ENCODE results near the gene BCL11A.

BCL11A gene

DNA sequence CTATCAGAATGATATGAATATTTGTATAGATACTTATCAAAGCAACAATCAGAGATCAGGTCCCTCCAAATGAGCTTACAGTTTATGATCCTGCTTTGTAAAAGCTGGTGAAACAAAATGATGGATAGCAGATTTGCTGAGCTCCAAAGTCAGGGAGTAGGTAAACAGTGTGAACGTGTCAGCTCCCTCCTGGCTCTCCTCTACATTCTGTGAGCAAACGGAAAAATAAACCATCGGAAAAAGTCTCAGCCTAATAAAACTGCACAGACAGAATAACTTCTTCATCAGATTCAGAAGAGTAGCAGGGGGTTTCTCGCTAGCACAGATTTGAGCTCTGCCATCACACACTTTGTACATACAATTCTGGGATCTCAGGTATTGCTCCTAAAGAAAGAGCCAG is 51.3 kb downstream of the BCL11A start:
- DNase-seq, result no peak

DNA sequence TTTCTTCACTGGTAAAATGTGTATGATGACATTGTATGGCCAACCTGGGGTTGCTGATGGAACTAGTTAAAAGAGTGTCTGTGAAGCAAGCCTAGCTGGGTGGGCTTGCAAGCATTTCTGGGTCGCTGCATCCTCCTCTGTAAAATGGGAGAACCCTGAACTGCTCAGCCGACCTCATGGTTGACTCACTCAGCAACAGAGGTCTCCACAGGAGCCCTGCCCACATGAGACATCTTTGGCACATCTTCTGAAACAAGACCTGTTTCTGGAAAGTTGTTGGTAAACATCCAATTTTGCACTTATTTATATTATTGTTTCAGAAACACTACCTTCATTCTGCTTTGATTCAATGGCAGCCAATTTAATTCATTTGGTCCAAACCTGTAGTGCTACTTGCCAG is 52.6 kb downstream of the BCL11A start:
- no peak for DNase-seq

DNA sequence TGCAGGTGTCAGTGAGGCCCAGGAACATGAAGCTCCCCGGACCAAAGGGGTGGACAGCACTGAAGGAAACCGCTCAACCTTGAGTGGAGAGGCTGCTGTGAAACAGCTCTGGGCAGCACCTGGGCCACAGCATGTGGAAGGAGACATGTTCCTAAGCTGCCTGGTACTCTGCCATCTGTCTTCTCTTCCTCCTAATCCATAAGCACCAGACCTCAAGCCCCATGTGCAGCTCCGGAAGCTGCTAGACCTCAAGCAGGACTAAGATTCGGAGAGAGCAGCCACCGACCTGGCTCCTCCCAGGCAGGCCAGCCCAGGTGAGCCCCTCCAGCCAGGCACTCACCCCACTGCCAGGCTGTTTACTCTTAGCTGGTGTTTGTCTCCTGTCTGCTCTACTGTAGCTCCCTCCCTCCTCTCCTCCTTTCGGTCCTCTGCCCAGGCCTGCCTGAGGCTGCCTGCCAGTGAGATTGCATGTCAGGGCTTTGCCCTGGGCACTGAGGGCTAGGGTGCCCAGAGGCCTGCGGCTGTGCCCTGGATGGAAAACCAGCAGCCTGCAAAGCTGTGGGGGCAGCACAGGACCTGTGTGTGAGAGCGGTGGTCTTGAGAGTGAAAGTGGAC is 53.7 kb downstream of the BCL11A start:
- no peak for DNase-seq

DNA sequence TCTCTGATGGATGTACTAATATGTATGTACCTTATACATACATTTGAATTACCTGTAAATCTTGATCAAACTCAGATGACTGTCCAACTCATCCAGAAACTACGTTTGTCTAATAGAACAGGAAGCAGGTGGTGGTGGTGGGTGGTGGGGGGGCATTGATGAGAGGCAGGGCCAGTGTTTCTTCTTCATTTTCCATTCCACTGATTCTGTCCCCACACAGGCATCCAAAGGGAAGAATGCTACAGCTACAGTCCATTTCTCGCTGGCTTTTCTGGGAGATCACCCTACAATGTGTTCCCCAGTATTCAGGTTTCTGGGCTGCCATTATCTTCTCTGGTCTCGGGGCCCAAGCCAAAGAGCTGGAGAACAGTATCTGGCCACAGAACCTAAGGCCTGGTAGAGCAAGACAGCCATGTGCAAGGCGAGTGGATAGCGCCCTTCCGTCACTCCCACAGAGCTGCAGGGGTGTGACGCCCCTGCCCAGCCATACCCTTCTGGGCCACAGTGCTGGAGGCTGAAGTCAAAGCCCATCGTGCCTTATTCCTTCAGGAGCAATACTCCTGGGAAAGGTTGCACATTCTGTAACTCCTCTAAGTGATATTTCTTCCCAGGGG is 54.5 kb downstream of the BCL11A start:
- no peak for DNase-seq

DNA sequence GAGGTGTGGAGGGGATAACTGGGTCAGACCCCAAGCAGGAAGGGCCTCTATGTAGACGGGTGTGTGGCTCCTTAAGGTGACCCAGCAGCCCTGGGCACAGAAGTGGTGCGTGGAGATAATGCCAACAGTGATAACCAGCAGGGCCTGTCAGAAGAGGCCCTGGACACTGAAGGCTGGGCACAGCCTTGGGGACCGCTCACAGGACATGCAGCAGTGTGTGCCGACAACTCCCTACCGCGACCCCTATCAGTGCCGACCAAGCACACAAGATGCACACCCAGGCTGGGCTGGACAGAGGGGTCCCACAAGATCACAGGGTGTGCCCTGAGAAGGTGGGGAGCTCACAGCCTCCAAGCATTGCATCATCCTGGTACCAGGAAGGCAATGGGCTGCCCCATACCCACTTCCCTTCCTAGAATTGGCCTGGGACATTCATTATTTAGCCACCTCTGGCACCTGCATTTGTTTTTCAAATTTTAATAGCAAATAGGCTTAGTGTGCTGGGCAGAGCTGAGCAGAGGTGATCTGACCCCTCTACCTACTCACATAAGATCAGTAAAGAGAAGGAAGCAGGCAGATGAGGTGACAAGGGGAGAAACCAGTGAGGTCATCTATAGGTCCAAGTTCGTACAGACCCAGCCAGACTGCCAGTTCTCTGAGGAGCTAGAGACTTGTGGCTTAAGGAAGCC is 55.2 kb downstream of the BCL11A start:
- no peak for DNase-seq

DNA sequence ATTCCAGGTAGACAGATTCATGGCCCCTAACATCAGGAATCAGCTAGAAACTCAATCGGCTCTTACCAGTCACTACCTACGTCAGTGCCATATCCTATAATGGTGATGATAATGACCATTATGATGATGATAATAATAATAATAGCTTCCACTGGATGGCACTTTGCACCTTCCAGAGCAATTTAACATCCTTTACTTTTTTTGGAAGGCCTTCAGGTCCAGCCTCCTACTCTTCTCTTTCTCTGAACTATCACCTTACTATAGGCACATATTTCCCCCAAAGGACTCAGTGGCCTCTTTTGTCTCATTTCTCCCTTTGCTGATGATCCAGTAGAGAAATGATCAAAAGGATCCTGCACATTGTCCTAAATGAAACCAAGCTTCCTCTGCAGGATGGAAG is 56.0 kb downstream of the BCL11A start:
- no peak for DNase-seq

DNA sequence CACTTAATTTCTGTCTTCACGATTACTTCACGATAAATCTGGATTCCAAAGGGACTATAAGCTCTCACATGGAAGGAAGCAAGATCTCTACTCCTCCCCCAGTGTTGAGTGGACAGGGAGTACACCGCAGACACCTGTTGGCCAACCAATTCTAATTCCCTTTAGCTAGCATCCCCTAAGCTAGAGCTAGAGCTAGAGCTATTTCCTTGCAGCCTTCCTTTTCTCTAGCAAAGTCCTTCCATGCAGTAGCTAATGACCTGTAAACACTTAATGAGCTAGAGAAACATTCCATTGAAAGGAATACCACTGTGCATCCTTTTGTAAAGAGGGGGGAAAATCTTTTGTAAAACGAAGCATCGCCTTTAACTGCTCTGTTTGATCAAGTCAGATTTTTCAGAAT is 56.5 kb downstream of the BCL11A start:
- DNase-seq, result no peak

DNA sequence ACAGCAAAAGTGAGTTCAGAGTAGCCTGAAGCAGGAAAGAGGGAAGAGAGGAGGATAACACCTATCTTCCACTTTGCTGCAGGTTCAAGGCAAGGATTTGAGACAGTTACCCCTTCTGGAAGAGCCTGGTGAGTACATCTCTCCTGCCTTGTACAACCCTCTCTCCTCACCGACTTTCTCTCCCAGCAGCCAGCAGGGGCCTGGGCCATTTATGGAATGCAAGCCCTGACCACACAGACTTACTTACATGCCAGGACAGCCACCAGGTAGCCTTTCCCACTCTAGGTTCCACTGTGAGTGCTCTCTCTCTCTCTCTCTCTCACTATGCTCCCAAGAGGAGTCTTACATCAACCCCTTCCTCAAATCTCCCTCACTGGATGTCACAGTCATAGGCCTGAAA is 57.0 kb downstream of the BCL11A start:
- DNase-seq, result no peak

DNA sequence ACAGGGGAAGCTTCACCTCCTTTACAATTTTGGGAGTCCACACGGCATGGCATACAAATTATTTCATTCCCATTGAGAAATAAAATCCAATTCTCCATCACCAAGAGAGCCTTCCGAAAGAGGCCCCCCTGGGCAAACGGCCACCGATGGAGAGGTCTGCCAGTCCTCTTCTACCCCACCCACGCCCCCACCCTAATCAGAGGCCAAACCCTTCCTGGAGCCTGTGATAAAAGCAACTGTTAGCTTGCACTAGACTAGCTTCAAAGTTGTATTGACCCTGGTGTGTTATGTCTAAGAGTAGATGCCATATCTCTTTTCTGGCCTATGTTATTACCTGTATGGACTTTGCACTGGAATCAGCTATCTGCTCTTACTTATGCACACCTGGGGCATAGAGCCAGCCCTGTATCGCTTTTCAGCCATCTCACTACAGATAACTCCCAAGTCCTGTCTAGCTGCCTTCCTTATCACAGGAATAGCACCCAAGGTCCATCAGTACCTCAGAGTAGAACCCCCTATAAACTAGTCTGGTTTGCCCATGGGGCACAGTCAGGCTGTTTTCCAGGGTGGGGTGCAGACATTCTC is 58.3 kb downstream of the BCL11A start:
- no peak for DNase-seq

DNA sequence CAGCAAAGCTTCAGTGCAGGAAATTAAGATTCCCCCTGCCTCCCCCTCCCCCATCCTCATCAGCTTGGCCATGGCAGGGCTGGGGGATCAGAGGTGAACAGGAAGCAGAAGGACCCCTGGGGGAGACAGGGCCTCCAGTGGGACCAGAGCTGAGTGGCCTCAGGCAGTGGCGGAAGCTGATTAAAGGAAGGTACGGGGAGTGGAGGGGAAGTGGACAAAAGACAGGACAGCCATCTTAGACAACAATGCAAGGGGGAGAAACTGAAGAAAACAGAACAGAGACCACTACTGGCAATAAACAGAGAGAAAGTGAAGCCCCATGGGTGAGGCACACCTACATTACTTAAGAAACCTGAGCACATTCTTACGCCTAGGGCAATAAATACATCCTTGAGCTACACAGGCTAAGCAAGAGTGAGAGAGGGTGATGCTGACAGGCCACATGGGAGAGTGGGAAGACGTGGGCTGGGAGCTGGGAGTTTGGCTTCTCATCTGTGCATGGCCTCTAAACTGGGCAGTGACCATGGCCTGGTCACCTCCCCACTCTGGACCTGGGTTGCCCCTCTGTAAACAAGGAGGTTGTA is 59.6 kb downstream of the BCL11A start:
- no peak for DNase-seq

DNA sequence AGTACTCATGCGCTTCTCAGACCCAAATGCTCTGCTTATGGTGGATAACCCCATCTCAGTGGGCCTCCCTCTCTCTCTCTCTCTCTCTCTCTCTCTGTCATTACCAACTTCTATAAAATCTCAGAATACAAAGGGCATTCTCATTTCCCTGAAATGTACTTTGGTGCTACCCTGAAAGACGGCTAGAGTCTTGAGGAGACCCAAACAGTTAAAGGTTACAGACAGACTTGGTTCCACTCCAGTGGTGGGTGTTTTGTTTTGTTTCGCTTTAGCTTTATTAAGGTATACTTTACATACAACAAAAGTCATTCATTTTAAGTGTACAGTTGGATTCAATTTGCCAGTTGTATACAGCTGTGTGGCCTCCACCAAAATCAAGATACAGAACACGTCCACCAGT is 60.9 kb downstream of the BCL11A start:
- DNase-seq, result no peak

DNA sequence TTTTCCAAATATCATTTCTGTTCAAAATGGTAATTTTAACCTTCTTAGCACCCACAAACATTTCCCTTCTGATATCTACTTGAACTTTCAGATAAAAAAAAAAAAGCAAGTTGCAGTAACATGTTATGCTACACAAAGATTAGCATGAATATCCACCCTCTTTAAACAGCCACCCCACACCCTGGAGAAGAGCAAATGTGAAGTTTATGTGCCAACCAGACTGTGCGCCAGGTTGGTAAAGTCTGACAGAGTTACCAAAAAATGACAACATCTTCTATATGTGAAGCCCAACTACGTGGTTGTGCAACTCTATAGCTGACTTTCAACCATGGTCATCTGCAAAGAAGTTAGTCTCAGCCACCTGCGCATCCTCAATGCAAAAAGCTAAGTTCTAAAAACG is 62.6 kb downstream of the BCL11A start:
- DNase-seq, result no peak

DNA sequence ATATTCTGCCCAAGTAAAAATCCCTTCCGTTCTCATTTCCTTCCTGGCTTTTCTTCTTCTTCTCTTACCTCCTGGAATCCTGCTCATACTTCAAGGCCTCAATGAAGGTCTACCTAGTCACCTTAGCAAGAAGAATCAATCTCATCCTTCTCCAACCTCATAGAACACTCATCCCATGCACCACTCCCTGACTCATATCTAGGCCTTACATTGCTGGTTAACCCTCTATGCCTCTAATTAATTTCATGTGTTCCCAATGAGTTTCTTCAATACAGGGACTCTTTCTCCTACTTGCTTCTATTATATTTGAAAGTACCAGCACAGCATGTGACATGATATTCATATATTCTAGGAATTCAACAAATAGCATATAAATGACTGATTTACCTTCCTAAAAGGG is 63.0 kb downstream of the BCL11A start:
- no peak for DNase-seq

DNA sequence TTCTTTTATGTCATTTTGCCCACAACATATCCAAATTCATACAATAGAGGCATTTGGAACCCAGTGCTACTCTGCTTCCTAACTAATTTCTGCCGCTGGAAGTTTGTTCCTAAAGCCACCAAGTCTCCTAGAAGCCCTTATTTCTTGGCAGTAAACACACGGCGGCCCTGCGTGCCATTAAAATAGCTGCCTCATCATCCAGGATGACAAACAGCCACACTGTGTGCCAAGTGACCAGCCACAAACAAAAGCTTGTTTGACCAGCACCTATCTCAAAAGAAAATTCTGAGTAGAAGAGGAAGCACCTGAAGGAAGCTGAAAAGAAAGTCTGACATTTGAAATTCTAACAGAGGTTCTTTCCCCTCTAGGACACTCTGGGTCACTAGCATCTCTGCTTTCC is 64.2 kb downstream of the BCL11A start:
- no peak for DNase-seq

DNA sequence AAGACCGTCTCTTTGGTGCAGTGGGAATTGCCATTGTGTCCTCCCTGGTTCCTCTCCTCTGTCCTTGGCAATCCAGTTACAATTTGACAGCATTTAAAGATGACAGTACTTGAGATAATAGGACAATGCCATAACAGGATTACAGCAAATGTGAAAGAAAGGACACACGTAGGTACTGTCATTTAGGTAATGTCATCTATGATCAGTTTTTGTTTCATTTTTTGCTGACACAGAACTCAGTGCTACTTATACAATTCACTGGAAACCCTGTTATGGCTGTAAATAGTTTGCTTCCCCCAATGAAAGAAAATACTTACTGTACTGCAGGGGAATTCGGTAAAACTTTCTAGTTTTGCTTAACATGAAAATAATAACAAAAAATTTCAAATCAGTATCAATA is 65.2 kb downstream of the BCL11A start:
- DNase-seq, result no peak

DNA sequence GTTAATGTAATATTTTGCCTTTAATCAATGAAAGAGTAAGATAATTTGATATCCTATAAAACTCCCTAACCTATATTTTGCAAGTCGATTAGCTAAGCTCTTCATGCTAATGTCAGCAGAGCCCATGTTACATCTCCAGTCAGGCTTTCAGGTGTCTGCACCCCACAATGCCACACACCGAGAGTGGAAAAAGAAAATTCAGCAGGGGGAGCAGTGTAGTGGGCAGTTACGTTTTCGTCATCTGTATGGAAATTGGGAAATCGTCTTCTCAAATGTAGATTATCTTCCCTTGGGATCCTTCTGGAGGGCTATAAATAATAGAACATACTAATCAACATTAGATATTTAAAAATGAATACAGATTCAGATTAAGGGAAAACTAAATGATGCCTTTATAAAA is 66.3 kb downstream of the BCL11A start:
- no peak for DNase-seq

DNA sequence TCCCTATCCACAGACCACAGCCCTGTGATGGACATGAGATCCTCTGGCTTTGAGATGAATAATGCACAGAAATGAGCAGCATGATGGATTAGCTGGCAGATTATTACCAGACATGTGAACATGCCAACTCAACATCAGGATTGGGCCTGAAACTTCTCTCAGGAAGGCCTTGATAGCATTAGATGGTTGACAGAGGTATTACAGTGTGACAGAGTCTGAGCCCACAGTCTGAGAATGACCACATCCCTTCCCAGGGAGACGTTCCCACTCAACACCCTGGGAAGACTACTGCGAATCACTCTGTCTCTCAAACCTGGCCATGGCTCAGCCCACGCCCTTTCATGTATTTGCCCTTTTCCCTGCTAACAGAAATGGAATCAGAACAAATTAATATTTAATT is 66.9 kb downstream of the BCL11A start:
- DNase-seq, result no peak

DNA sequence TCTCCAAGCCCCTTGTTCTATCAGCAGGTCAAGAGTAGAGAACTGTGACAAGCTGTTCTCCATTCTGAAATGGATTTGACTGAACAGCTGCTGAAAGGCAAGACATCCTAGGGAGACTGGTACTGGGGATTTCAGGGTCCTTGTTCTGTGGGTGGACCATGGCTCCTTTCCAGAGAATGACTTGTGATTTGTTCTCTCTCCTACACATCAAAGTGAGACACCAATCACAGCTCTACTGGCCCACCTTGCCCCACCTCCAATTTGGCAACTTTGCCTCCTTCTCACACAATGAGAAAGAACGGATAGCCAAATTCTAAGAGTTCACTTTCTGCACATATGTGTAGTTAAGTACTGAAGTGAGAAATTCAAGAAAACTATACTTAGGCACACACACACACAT is 67.4 kb downstream of the BCL11A start:
- no peak for DNase-seq

DNA sequence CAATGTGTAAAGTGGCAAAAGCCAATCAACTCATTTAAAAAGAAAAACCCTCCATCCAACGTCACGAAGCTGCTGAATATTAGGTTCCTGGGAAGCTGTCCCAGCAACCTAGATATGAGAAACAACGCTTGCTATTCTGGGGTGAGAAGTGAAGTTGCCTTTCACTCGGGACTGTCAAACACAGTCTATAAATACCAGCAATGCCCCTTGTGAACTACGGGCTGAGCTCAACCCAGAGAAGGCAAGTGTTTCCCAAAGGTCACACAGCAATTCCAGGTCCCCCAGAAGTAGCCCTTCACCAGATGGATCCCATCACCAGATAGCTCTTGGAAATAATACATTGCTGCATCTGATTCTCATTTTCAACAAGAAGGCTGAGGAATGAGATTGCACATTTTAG is 67.9 kb downstream of the BCL11A start:
- DNase-seq, result no peak

DNA sequence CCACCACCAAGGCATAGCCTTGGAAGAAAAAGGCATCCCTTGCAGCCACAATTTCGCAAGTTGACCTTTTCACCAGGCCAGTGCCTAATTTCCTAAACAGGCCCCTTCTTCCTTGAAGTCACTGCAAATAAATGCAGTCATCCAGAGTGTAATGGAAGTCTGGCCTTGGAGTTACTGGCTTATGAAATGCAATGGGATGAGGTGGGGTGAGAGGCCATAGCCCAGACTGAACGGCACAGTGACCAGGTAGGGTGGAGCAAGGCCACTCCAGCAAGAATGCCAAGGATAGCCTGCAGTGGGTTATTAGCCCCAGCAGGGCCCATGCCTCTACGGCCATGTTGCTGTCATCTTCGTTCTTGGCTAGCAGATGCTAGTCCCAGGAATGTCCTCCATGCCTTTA is 68.4 kb downstream of the BCL11A start:
- no peak for DNase-seq

DNA sequence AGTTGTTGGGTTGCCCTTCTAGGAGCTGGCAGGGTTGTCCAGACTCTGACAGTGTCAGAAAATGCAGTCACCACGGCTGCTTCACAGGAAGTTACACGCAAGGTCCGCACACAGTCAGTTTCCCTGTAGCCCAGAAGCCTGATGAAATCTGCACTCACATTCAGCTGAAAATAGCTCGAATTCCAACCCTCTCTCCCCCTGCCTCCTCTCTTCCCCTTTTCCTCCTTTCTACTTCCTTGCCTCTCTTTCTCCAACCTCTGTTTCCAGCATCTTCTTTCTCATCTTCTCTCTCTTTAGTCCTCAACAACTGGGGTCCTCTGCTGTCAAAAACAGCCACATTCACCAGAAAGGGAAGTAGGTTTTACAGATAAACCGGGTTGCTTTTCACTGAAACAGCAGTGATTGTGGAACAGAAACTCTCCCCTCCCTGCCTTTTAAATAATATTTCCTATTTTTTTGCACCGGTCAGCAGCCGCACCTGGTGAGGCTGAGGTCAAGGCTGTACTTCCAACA is 69.3 kb downstream of the BCL11A start:
- no peak for DNase-seq

DNA sequence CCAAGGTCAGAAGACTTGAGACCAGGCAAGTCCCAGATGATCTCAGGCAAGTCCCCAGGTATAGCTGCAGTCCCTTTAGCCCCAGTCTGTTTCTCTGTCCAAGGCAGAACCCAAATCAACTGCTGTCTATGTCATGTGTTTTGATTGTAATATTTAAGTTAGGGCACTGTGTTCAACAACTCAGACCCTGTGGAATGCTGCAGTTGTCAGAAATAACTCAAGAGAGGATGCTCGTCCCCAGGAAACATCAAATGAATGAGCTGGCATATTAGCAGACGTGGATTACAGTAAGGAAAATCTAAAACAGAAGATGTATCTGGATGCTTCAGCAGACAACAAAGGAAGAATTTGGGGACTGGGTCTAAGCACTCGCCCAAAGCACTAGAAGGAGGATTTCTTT is 70.1 kb downstream of the BCL11A start:
- no peak for DNase-seq

DNA sequence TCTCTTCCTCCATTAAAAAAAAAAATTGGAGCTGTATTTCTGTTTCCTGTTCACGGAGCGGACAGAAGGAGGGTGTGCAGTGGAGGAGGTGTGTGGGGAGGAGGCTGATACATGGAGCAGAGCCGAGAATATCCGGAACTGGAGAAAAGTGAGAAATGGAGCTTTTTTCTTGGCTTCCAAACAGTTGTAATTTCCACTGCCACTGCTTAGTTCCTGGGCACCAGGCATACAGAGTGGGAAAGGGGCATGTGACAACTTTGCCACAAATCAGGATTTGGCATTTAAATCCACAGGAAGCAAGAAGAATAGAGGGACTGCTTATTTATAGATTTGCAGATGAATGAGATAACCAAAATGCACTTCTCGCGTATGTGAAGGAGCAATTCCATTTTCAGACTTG is 71.2 kb downstream of the BCL11A start:
- DNase-seq, result no peak

DNA sequence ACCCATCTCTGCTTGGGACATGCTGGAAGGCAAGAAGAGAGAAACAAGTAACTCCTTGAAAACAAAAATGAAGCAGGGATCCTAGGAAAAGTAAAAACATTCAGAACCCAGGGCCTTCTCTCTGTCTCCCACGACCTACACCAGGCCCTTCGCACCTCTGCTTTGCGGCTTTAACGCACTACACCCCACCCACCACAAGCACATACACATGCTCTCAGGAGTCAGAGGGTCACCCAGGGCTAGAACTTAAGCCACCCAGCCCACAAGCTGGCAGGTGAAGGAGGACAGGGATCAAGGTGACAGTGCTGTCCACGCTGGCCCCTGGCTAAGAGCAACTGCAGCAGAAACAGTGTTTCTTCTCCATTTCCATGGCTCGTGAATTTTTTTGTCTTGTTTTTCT is 72.2 kb downstream of the BCL11A start:
- no peak for DNase-seq

All from NCI-H1930 (cell line).